HepG2 (cell line): ENCODE data around the gene LIN28B. TPM values are rescaled to one million over a fixed set of nuclear protein-coding genes. Genes with fewer than 3 reads are reported as not detected.

ENCODE experiments used
- DZIP1 ChIP-seq: sonication (generic); formaldehyde crosslinking; IDR thresholded peaks from 2 replicates; pipeline ENCODE4 v1.5.0; 2020; ENCODE audit warnings: mild to moderate bottlenecking, missing genetic modification reagents
- FOSL2 ChIP-seq: sonication (generic); formaldehyde crosslinking; IDR thresholded peaks from 2 replicates; pipeline ENCODE4 v1.4.0; 2020; ENCODE audit warnings: missing genetic modification reagents
- FOXP4 ChIP-seq: sonication (generic); formaldehyde crosslinking; IDR thresholded peaks from 2 replicates; pipeline ENCODE4 v1.4.0; 2020; ENCODE audit warnings: missing genetic modification reagents
- HOXD1 ChIP-seq: sonication (generic); formaldehyde crosslinking; IDR thresholded peaks from 2 replicates; pipeline ENCODE4 v1.5.0; 2020; ENCODE audit warnings: missing genetic modification reagents
- KMT2B ChIP-seq: IDR thresholded peaks from 2 replicates; pipeline ENCODE4 v1.6.1; 2016; ENCODE audit warnings: missing genetic modification reagents, missing compliant biosample characterization
- LCORL ChIP-seq, 2 experiments: fragments of 450-650 bp in 1 of 2; sonication (generic) in 1 of 2; formaldehyde crosslinking in 1 of 2; IDR thresholded peaks; 2 replicates each; pipeline versions ENCODE4 v1.5.0 to v1.6.1; 2017 to 2020; ENCODE audit warnings: antibody characterized with exemption in 1 of 2, missing genetic modification reagents in 1 of 2
- NONO ChIP-seq, 2 experiments: fragments of 450-650 bp in 1 of 2; sonication (generic) in 1 of 2; formaldehyde crosslinking in 1 of 2; IDR thresholded peaks in 1 of 2; conservative IDR thresholded peaks in 1 of 2; 2 replicates each; pipeline versions ENCODE4 v1.6.1 to v1.8.0; 2017 to 2022; ENCODE audit warnings: mild to moderate bottlenecking in 1 of 2, missing genetic modification reagents in 1 of 2, moderate library complexity in 1 of 2
- NR2F6 ChIP-seq, 2 experiments: IDR thresholded peaks; 2 replicates each; pipeline ENCODE4 v1.6.1; 2016; ENCODE audit warnings: antibody characterized with exemption in 1 of 2, mild to moderate bottlenecking in 1 of 2
- YEATS2 ChIP-seq: sonication (generic); formaldehyde crosslinking; IDR thresholded peaks from 2 replicates; pipeline ENCODE4 v1.4.0; 2020; ENCODE audit warnings: missing genetic modification reagents, borderline replicate concordance
- ZNF503 ChIP-seq: sonication (generic); formaldehyde crosslinking; IDR thresholded peaks from 2 replicates; pipeline ENCODE4 v1.4.0; 2020; ENCODE audit warnings: missing genetic modification reagents
- ZNF549 ChIP-seq: sonication (generic); formaldehyde crosslinking; IDR thresholded peaks from 2 replicates; pipeline ENCODE4 v1.5.0; 2020; ENCODE audit warnings: missing genetic modification reagents
- ZNF619 ChIP-seq: sonication (generic); formaldehyde crosslinking; IDR thresholded peaks from 2 replicates; pipeline ENCODE4 v1.4.0; 2020; ENCODE audit warnings: mild to moderate bottlenecking, missing genetic modification reagents
- ZNF687 ChIP-seq: sonication (generic); formaldehyde crosslinking; IDR thresholded peaks from 2 replicates; pipeline ENCODE4 v1.5.1; 2020; ENCODE audit warnings: mild to moderate bottlenecking, missing genetic modification reagents, moderate library complexity
- ZNF75D ChIP-seq: sonication (generic); formaldehyde crosslinking; IDR thresholded peaks from 2 replicates; pipeline ENCODE4 v1.8.1; 2023; ENCODE audit warnings: missing genetic modification reagents, mild to moderate bottlenecking, borderline replicate concordance
- ZNF777 ChIP-seq: sonication (generic); formaldehyde crosslinking; IDR thresholded peaks from 2 replicates; pipeline ENCODE4 v1.4.0; 2020; ENCODE audit warnings: missing genetic modification reagents
- polyA plus RNA-seq, 8 experiments: library from polyadenylated mRNA; depleted of rRNA in 3 of 8; stranded (reverse) in 7 of 8; unstranded in 1 of 8; fragments of >200 nt; fragmentation: Illumina TruSeq in 4 of 8; extraction: Trizol in 4 of 8; gene quantifications; 2 replicates each; pipeline versions ENCODE4 v1.2.1 to v1.2.3, GENCODE V29; 2011 to 2016; ENCODE audit warnings: low read depth in 4 of 8, missing spikeins in 1 of 8, mixed read lengths in 1 of 8; ENCODE audit not compliant: insufficient read depth in 1 of 8
- total RNA-seq, 5 experiments: library from RNA; depleted of rRNA; stranded (reverse); fragments of >200 nt; fragmentation: Illumina TruSeq; extraction: Trizol; gene quantifications; 2 replicates each; pipeline ENCODE4 v1.2.3, GENCODE V29; 2016; ENCODE audit warnings: low read depth in 1 of 5

LIN28B gene
- total and polyA plus RNA-seq, 2 of the 13 experiments (the other 11 are each of a cell fraction or from before 2014, with no cell fraction given) = 14.5 to 56.8 TPM

GRCh38 chr6:104955927-104956730 is 778 bp upstream of the LIN28B start (continued):
- TF ChIP-seq NONO (IDR thresholded peaks at IDR 0.05) = no peak
- no peak for TF ChIP-seq NONO (CRISPR knock-in tag; conservative IDR thresholded peaks at IDR 0.05)
- TF ChIP-seq LCORL (IDR thresholded peaks at IDR 0.05) = no peak
- TF ChIP-seq LCORL (CRISPR knock-in tag; IDR thresholded peaks at IDR 0.05) = no peak; the same call in 1 of the 2 replicates
- TF ChIP-seq YEATS2 (CRISPR knock-in tag) = 0 out of 2 replicates have a peak, but pooled peaks have one; percentile 21
- TF ChIP-seq HOXD1 (CRISPR knock-in tag) = no peak
- no peak for TF ChIP-seq ZNF619
- no peak for TF ChIP-seq ZNF777 (CRISPR knock-in tag)
- TF ChIP-seq FOXP4 (CRISPR knock-in tag) = peak; percentile 56
- peak; percentile 37; the same call in 1 of the 2 replicates for TF ChIP-seq ZNF687
- no peak for TF ChIP-seq ZNF75D (CRISPR knock-in tag)
- TF ChIP-seq ZNF549 (CRISPR knock-in tag) = no peak
- TF ChIP-seq FOSL2 = peak; percentile 7; the same call in 1 of the 2 replicates
- TF ChIP-seq NR2F6 (IDR thresholded peaks at IDR 0.05) = peak; percentile 42; the same call in 1 of the 2 replicates
- peak; percentile 50; the same call in 1 of the 2 replicates for TF ChIP-seq NR2F6 (CRISPR knock-in tag; IDR thresholded peaks at IDR 0.05)
- TF ChIP-seq KMT2B (CRISPR knock-in tag) = peak; percentile 38; the same call in 1 of the 2 replicates
- no peak for TF ChIP-seq DZIP1 (CRISPR knock-in tag)
- TF ChIP-seq ZNF503 (CRISPR knock-in tag) = 0 out of 2 replicates have a peak, but pooled peaks have one; percentile 25
